Stimulated activated CD4-positive, alpha-beta T cell treated with anti-CD3 and anti-CD28 coated beads, Interleukin-15, amount 100 ng/mL, for 1 hour (primary cell): ENCODE measurements around the gene RNF11.

Experiments used
- DNase-seq, 2 donors: peaks; one replicate each; pipeline ENCODE4 v3.0.0-alpha.2; 2020; ENCODE audit warnings: low read depth in 1 of 2, low spot score in 1 of 2

Gene RNF11

DNA sequence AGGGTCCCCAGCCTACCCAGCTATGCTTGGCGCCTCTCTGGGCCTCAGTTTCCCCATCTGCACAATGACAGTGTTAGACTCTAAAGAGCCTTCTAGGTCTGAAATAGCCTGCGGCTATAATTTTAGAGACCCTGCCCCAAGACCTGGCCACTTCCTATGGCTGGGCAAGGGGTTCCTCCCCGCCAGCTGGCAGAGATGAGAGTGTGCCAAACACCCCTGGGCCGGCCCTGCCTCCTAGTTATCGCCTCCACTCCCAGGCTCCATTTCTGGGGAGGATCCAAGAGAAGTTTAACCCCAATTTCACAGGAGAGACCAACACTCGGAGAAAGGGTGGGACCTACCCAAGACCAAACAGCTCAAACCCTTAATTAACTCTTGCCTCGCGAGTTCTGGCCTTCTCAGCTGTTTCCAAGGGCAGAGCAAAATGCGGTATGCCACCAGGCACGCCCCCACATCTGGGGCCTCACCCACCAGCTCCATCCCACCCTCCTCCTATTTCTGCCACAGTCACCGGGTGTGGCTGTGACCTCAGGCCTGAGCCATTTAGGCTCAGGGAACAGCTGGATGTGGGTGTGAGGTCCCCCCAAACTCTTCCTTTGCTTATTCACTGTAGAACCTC, 58.6 kb downstream of the RNF11 start:
- DNase-seq, result no peak

DNA sequence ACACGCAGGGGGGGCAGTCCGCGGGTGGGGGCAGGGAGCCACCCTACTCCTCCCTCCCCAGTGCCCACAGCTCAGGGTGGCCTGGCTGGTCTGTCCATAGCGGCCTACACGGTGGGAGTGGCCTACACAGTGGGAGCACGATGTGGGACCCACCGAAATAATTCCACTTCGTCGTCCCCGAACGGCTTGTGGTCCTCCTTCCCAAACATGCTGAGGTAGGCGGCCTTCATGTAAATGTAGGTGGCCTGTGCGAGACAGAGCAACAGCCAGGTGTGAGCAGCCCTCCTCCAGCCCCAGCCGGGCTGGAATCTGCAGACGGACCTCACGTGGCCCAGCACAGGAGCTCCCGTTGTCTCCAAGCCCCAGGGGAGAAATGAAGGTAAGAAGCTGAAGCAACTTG, 59.9 kb downstream of the RNF11 start:
- DNase-seq, result no peak

DNA sequence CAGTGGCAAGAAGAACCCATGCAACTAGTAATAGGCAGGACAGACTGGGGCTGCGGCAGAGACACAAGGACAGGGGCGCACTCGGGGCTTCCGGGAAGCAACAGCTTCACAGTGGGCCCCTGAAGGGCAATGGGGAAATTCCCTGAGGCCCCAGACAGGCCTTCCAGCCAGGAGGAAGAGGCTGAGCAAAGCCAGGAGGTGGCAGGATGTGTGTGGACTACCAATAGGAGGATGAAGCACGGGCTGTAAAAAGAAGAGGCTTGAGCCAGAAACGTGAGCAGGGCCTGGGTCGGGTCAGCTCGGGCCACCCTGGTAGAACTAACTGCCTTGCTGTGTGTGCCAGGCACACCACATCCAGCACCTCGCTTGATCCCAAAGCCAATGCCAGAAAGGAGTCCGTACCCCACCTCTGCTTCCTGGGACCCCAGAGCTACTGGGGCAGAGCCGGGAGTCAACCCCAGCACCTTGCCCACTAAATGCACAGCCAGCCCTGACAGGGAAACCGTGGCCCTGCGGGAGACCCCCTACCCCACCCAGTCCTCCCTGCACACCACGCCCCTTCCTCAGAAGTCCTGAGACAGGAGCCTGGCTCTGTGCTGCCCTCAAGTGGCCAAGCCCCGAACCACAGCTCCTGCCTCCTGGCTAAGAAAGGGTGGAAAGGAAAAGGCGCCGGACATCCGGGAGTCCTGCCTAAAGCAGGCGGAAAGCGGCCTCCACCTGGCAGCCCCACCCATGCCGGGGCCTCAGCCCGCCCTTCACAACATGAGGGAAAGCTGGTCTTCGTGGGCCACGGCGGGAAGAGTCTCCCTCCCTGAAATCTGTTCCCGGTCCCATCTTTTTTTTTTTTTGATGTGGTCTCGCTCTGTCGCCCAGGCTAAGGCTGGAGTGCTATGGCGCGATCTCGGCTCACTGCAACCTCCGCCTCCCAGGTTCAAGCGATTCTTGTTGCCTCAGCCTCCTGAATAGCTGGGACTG, 60.6 kb downstream of the RNF11 start:
- peak; percentile 42 to 62 for DNase-seq

DNA sequence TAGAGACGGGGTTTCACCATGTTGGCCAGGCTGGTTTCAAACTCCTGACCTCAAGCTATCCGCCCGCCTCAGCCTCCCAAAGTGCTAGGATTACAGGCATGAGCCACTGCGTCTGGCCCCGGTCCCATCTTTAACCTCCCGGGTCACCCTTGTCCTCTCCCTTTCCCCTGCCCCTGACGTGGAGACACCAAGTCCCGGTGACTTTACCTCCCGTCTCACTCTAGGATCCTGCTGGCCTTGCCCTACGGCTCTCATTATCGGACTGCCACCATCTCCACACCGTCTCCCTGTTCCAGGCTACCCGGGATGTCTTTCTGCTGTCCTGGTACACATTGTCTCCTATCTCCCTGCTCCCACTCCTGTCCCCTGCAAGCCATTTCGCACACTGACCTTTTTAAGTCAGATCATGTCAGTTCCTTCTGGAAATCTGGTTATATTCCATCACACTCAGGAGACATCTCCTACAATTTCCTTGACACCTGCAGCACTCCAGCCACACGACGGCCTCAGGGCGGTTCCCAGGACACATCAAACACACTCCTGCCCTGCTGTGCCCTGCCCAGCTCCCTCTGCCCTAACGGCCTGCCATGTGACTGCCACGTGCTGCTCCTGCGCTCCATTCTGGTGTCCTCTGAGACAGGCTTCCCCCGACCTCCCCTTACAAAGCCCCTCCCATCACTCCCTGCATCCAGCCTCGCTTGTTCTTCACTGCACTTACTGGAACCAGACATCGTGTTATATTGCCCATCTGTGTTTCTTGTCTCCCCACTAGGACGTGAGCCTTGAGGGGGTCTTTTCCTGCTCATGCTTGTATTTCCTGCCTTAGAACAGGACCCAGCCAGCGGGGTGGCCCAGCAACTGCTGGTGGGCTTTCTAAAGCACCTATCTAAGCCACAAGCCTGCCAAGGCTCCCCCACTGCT, 61.6 kb downstream of the RNF11 start:
- no peak for DNase-seq

DNA sequence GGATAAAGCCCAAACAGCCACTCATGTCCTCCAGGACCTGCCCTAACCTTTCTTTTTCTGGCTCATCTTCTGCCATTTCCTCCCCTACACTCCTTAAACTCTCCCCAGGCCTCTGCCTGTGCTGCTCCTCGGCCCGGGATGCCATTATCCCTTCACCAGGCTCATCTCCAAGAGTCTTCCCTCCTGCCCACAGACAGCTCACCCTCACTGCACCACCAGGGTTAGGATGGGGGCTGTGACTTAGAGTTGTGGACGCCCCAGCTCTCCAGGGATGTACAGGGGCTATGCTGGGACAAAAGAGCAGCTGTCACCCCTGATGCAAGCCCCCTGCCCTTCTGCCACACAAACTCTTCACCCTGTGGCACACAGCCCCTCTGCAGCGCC, 62.2 kb downstream of the RNF11 start:
- no peak for DNase-seq

DNA sequence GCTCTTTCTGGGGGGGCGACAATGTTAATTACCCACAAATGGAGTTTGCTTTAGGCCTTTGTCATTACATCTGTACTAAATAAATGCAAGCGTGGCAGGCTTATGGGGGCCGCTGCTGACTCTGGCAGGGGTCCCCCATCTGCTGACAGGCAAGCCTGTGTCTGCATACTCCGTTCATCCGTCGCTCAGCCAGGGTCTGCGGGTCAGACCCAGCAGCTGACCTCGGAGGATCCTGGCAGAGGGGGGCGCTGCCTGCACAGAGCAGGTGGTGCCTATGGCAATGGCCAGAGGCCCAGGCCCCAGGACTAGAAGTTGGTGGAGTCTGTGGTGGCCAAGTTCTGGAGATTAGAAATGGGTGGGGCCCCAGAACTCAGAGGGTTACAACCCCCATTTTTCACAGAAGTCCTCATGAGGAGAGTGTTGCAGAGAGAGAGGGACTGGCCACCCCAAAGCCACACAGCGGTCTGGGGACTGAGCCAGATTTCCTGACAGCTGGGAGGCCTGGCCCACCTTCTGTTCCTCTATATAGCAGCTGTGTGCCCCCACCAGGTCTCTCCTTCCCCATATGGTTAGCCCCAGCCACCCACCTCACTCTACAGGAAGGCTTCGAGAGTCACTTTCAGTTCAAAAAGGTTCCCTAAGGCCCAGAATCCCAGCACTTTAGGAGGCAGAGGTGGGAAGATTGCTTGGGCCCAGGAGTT, 63.3 kb downstream of the RNF11 start:
- no peak for DNase-seq

DNA sequence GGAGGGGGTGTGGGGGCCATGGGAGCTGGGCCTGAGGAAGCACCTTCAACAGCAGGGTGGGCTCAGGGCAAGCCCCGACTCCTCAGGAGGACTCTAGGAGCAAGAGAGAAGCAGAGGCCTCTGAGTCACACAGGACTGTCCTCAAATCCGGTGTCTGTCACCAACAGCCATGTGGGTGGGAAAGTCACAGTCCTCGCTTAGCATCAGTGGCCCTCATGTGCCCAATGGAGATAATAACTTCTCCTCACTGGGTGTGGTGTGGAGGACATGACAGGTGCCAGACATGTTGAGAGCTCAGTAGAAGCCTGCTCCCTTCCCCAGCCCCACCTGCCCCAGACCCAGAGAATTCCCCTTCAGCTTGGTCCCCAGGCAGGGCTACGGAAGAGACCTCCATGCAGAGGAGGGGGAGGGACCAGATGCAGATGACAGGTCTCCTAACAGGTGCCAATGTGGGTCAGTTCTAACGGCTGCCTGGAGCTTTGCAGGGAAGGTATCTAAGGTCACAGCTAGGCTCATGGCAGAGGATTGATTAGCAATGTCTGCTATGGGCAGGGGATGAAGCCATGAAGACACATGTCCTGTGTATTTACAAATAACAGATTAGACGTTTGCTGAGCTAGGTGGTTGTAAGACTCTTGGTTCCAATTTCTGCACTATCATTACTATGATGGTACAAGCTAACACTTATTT, 64.1 kb downstream of the RNF11 start:
- DNase-seq, result no peak

DNA sequence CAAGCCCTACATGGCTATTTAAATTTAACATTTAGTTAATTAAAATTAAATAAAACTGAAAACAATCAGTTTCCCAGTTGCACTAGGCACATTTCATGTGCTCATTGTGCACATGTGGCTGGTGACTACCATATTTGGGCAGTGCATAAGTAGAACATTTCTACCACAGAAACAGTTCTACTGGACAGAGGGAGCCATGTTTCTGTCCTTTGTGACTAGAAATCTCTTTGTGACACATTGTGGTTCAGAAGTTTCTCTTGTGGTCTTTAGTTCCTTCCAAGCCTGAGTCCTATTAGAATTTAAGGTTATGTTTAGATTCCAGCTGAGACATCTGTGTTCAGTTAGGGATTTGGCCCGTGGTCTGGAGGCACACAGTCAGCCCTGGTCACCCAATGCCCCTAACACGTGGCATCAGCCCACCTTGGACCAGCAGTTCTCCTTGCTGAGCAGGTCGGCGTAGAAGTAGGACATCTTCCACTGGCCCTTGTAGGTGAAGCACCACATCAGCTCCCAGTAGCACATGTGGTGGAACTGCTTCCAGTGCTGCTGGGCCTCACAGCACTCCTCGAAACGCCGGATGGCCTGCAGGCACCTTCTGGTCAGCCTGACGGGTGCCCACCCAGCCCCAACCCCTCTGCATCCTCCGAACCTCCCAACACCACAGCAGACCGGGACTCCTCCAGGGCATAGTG, 65.2 kb downstream of the RNF11 start:
- no peak for DNase-seq

DNA sequence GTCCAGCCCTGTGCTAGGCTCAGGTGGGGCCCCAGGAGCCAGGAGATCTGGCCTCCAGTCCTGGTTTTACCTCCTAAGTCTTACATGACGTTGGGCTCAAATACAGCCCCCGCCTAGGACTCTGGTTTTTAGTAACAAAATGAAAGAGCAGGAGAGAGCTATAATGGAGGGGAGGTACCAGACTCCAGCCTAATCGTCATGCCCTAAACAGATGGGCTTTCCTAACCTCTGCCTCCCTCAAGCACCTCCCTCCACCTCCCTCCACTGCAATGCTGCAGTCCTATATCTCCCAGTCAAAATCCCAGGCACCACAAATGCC, 65.7 kb downstream of the RNF11 start:
- no peak for DNase-seq

DNA sequence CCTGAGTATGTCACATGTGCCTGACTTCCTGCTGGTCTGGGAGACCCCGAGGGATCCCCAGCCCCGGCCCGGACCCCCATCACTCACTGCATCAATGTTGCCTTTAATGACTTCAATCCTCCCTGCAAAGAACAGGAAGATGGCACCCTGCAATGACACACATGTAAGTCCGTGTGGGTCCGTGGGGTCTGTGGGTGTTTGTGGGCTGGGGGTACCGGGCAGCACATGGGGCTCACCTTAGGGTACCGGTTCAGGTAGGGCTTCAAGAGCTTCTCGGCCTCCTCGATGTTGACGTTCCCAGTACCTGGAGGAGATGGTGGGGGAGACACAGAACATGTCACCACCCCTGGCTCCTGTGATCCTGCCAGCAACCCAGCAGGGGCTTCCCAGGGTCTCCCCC, 66.2 kb downstream of the RNF11 start:
- DNase-seq, result no peak

DNA sequence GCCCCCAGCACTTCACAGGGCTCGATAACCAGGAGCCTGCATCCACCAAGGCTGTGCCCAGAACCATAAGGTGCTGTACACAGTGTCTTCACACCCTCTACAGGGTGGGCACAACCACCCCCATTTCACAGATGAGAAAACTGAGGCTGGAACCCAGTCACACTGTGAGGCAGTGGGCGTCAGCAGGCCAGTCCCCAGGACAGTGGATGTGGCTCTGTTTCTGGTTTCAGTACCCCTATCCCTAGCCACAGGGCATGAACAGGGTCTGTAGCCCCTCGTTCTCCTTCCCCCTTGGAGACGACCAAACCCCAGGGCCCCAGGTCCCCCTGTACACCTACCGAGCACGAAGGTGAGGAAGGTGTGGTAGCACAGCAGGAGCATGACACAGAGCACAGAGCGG, 66.7 kb downstream of the RNF11 start:
- DNase-seq, result no peak

DNA sequence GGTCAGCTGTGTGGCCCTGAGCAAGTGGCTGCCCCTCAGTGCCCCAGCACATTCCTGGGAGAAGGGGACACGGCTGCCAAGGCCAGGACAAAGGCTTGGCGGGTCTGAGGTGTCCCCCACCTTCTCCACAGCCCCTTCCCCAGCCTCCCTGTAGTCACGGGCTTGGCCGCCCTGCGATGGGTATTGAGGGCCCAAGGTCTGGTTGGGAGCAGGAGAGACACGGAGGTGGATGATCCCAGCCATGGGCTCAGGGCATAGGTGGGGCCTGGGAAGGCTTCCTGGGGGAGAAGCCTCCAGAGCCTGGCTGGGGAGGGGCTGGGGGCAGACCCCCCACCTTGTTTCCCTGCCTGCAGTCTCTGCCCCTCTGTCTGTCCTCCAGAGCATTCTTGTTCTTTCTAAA, 67.2 kb downstream of the RNF11 start:
- DNase-seq, result no peak

DNA sequence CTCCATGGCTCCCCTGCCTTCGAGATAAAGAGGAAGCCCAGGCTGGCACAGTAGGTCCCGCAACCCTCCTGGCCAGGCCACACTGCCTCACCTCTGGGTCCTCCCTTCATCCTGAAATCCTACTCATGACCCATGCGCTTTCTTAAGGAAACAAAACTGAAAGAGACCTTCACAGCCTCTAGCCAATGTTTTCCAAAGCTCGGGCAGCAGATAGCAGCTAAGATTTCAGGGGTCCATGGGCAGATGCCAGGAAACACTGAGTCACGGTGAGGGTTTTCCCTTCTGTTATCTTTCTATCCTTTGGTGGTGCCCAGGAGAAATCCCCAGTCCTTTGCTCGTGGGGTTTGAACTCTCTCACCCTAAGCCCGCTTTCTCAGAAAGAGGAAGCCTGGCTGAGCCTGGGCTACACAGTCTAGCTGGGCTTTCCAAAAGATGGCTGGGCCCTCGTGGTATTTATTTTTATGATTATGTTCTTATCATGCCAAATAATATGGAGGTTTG, 67.7 kb downstream of the RNF11 start:
- no peak for DNase-seq

DNA sequence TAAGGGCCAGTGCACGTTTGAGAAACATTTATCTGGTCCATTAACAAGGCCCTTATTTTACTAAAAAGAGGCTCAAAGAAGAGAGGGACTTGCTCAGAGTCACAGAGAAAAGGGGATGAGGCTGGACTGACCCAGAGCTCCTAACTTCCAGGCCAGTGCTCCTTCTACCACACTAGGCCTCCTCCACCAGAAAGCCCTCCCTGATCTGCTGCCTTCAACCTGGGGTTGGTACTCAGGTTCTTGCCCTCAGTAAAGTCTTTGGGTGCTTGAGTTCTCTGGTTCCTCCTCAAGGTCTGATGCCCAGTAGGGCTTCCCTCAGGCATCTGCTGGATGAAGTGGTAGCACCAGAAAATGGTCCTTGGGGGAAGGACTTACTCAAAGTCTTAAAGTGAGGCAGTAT, 68.3 kb downstream of the RNF11 start:
- no peak for DNase-seq

DNA sequence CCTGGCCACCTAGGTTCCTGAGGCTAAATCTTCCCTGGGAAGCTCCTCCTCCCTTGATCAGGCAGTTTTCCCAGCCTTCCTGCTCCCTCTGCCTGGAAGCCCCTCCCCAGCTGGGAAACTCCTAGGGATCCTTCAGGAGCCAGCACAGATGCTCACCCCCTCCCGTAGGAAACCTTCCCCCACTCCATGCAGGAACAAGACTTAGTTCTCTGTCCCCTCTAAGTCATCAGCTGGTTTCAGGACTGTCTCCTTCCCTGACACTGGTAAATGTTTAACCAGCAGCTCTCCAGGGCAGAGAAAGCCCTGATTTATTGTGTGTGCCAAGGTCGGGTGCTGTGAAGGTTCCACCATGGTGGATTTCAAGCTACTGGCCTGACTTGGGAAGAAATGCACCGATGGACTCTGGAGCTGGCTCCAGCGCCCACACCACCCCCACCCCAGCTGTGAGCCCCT, 69.3 kb downstream of the RNF11 start:
- no peak for DNase-seq

DNA sequence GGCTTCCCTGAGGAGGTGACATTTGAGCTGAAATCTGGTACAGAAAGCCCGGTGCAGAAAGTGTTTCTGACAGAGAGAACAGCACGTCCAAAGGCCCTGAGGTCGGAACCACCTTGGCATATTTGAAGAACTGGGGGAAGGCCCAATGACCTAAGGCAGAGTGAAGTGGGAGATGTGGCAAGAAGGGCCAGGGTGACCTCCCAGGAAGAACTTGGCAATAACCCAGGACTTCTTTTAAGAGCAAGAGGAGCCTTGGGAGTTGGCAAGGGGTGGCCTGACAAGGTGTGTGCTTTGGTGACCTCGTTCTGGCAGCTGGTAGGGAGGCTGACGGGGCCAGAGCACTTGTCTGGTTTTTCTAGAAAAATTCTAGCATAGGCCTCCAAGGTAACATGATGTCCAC, 70.9 kb downstream of the RNF11 start:
- no peak for DNase-seq

DNA sequence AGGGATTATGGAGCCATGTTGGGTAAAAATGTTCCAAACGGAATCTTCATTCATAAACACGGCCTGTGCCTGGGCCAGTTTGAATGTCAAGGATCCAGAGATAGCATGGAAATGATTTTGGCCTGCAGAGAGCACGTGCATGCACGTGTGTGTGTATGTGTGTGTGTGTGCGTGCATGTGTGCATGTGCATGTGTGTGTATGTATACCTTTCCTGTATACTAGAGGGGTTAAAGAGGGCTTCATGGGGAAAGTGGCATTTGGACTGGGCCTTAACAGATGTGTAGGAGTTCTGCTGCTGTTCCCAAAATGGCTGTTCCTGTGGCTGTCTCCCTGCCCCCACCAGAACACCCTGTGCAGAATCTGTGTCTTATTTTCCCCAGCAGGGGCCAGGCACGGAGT, 72.6 kb downstream of the RNF11 start:
- no peak for DNase-seq

DNA sequence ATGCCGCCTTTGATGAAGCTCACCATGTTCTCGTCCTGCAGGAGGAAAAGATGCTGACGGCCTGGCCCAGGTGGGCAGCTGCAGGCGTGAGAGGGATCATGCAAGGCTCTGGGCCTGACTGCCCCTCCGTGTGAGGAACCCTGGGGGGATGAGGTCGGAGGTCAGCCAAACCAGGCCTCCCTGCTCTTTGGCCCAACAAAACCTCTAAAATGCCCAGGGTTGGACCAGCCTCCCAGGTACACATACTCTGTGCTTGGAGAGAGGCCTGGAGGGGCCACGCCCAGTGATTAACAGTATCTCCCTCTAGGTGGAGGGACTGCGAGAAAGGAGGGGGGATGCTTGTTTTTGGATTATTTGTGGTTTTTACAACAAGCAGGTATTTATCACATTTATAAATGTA, 73.2 kb downstream of the RNF11 start:
- no peak for DNase-seq

DNA sequence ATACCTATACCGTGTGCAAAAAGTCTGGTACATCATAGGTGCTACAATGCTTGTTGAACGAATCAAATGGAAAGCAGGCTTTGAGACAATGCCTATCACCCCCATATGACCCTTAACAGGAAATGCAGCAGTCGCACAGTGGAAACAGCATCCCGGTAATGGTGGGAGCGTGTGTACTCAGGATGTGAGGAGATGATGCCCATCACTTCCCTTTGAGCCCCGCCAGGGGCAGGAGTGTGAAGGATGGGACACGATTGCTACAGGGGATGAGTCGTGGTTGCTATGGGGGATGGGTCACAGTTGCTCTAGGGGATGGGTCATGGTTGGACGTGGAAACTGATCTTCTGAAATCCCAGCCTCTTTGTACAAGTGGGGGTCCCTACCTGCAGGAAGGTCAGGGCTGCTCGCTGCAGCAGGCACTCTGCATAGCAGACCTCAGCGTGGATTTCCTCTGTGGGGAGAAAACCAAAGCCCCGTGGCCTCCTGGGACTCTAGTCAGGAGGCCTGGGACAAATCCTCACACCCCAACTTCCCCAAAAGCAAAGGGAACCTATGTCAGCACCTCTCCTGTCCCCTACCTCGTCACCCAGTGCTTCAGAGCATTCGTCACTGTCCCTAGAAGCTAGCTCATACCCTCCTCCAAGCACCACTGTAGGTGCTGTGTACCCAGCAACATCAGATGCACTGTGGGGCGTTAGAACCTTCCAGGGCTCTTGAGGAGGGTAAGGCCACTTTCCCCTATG, 75.0 kb downstream of the RNF11 start:
- no peak for DNase-seq
